ENCODE data around the gene ENTPD2.

DNA sequence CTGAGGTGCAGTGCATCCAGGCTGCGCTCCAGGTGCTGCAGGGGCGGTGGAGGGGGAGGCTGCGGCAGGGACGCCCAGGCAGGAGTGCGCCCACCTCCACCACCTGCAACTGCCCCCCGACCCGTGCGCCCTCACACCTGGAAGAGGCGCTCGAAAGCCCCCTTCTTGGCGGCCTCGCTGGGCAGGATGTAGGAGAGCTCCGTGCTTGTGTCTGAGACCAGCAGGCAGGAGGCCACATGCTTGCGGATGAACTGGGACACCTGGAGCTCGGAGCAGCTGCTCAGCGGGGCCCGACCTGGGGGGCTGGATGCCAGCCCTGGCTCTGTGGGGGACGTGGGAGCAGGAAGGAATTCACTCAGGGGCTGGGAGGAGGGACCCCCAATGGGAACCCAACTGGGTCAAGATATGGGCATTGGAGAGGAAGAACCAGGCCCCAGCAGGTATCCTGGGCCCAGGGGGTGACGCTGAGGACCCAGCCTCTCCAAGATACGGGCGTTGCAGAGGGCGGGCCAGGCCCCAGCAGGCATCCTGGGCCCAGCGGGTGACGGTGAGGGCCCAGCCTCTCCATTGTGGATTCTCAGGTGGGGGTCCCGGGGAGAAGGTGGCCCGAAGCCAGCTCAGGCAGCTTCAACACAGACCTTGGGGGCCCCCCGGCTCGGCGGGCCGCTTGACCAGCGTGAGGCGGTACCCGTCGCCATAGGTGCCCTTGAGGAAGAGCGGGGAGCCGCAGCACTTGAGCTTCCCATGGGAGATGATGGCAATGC, 38.9 kb downstream of the ENTPD2 start:
- TF ChIP-seq NFYB (CRISPR knock-in tag; conservative IDR thresholded peaks at IDR 0.05; ENCODE audit: low read depth) (no peak), TP53 (CRISPR knock-in tag; IDR thresholded peaks at IDR 0.05) (no peak), ELF4 (CRISPR knock-in tag; IDR thresholded peaks at IDR 0.05; ENCODE audit: low read depth) (no peak)
- TF ChIP-seq, protein P1, sequence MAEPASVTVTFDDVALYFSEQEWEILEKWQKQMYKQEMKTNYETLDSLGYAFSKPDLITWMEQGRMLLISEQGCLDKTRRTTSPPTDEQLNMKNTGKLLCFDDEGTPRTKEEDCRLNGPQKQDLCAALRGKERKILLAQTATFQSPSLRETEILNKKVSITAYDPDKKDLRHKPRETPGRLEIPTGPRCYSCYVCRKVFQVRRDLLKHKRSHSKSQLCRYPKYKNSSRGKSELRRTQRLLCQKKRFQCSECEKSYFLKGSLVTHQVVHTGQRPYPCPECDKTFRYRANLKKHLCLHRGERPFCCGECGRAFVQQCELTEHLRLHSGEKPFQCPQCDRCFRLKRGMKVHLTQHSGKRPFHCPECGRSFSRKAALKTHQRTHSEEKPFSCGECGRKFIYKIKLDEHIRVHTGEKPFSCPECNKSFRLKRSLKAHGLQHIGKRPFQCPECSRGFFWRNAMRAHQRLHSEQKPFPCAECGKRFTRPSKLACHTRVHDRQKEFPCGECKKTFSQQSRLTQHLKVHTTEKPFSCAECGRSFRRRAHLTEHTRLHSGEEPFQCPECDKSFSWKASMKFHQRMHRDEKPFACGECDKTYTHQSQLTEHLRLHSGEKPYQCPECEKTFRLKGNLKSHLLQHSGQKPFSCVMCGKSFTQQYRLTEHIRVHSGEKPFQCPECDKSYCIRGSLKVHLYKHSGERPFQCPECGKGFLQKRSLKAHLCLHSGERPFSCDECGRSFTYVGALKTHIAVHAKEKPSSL (CRISPR knock-in tag; conservative IDR thresholded peaks at IDR 0.05) = no peak
- TF ChIP-seq, protein P2, sequence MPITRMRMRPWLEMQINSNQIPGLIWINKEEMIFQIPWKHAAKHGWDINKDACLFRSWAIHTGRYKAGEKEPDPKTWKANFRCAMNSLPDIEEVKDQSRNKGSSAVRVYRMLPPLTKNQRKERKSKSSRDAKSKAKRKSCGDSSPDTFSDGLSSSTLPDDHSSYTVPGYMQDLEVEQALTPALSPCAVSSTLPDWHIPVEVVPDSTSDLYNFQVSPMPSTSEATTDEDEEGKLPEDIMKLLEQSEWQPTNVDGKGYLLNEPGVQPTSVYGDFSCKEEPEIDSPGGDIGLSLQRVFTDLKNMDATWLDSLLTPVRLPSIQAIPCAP (CRISPR knock-in tag; IDR thresholded peaks at IDR 0.05) = no peak
- TF ChIP-seq, protein P3, sequence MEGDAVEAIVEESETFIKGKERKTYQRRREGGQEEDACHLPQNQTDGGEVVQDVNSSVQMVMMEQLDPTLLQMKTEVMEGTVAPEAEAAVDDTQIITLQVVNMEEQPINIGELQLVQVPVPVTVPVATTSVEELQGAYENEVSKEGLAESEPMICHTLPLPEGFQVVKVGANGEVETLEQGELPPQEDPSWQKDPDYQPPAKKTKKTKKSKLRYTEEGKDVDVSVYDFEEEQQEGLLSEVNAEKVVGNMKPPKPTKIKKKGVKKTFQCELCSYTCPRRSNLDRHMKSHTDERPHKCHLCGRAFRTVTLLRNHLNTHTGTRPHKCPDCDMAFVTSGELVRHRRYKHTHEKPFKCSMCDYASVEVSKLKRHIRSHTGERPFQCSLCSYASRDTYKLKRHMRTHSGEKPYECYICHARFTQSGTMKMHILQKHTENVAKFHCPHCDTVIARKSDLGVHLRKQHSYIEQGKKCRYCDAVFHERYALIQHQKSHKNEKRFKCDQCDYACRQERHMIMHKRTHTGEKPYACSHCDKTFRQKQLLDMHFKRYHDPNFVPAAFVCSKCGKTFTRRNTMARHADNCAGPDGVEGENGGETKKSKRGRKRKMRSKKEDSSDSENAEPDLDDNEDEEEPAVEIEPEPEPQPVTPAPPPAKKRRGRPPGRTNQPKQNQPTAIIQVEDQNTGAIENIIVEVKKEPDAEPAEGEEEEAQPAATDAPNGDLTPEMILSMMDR (IDR thresholded peaks at IDR 0.05) = no peak
